Jurkat, Clone E6-1 (cell line): Measurements from ENCODE around the gene ANKH. TPM values are rescaled to one million over a fixed set of nuclear protein-coding genes. Genes with fewer than 3 reads are reported as not detected.
"Not testable (repeated sequence)": the region's sequence is repeated elsewhere in the genome, so short reads cannot be mapped to it uniquely, and the experiment has no call there.

Experiments used
- DNase-seq: peaks from one replicate; pipeline ENCODE4 v3.0.0-alpha.2; 2011; ENCODE audit warnings: low read depth, low spot score
- H3K4me3 ChIP-seq: 2 replicates; pipeline ENCODE4 v1.5.1; 2011; ENCODE audit warnings: mild to moderate bottlenecking, low read length, control low read depth, moderate library complexity
- polyA plus RNA-seq: library from polyadenylated mRNA; unstranded; fragments of >200 nt; gene quantifications from one replicate; pipeline ENCODE4 v1.2.1, GENCODE V29; 2012; ENCODE audit warnings: missing spikeins; ENCODE audit not compliant: insufficient read length, insufficient read depth

ANKH gene
- 90.1 TPM for polyA plus RNA-seq

GRCh38 chr5:14871214-14872069, at the start of gene ANKH:
ANKH (minus strand) TSS chr5:14871778; CDS start chr5:14871447, 331 bp downstream.
- H3K4me3 ChIP-seq: peak within 1 kb of the TSS; percentile 67
- DNase-seq: peak; percentile 42

DNA sequence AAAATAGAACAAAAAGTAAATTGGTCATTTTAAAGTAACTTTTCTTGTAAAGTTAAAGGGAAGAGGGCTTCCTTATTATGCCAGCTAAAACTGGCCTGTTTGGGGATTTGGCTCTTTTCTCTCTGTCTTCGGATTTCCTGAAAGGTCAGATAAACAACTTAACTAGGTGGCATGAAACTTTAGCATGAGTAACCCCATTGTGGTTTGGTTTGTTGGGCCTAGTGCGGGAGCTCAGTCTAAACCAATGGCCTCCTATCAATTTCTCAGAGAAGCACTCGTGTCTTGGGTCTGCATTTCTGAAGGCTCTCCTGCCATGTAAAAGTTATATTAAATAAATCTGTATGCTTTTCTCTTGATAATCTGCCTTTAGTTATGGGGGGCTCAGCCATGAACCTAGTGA, 48.5 kb upstream of the ANKH start:
- DNase-seq: no peak
- no peak overlapping the region for H3K4me3 ChIP-seq

- H3K4me3 ChIP-seq, DNase-seq: not testable (repeated sequence)
These were observed 47.5 kb upstream of the ANKH start for GRCh38 chr5:14919106-14919505.

- DNase-seq: no peak
- H3K4me3 ChIP-seq: no peak overlapping the region
These were observed 46.1 kb upstream of the ANKH start for GRCh38 chr5:14917719-14918118.

DNA sequence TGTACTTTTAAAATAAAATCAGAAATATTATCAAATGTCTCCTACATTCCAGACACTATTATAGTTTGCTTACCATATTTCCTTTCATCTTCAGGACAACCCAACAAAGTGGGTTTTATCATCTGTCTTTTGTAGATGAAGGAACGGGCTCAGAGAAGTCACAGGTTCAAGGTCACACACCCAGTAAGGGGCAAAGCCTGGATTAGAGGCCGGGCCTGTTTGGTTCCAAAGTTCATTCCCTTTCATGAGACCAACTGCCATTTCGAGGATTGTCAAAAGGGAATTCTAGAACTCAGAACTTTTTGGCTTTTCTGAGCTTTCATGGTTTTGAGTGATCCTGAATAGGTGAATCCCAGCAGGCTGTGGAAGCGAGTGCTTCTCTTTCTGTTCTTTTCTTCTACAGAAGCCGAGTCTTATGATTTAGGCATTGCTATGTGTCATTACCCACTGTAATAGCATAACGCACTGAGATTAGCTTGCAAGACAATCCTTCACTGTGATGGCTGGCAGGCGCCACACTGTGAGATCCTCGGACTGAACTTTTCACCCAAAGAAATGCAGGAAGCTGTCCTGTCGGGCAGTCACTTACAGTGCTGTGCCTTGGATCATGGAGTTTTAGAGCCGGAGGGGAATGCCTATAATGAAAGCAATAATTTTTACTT, 43.8 kb upstream of the ANKH start:
- DNase-seq: no peak
- H3K4me3 ChIP-seq: no peak overlapping the region

GRCh38 chr5:14914623-14915260, 43.2 kb upstream of the ANKH start:
- no peak overlapping the region for H3K4me3 ChIP-seq
- DNase-seq: no peak

- no peak for DNase-seq
- H3K4me3 ChIP-seq: no peak overlapping the region
These were observed 42.6 kb upstream of the ANKH start for GRCh38 chr5:14914193-14914592.

DNA sequence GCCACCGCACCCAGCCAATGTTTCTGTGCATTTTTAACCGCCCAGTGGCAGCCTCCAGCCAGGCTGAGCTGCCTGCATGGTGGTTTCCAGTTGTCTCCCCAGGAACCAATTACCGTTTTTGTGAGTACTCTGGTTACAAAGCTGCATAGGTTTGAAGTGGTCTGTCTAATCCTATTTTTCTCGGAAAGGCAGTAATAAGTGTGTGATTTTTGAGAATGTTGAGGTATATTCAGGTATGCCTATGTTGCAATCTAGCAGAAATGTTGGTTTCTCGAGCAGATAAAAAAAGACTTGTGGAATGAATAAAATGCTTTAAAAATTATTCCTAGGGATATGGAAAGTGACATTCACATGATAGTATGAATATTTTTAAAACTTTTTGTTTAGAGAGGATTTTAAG, 41.5 kb upstream of the ANKH start:
- no peak overlapping the region for H3K4me3 ChIP-seq
- DNase-seq: no peak

DNA sequence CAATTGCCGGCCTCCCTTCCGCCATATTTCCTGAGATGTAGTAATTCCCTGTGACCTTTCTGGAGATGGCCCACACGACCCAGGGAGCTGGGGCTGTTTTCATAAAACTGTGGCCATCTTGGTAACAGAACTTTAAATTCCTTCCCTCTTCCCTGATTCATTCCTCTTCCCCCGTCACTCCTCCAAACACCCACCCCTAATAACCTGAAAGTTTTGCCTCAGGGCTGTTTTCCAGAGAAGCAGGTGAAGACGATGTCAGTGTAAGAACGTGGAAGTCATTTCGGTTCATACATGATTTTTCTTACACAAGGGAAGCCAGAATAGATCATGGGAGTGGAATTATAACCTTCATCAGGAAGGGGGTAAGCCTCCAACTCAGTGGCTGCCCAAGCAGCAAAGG, 40.6 kb upstream of the ANKH start:
- H3K4me3 ChIP-seq: no peak overlapping the region
- DNase-seq: no peak

DNA sequence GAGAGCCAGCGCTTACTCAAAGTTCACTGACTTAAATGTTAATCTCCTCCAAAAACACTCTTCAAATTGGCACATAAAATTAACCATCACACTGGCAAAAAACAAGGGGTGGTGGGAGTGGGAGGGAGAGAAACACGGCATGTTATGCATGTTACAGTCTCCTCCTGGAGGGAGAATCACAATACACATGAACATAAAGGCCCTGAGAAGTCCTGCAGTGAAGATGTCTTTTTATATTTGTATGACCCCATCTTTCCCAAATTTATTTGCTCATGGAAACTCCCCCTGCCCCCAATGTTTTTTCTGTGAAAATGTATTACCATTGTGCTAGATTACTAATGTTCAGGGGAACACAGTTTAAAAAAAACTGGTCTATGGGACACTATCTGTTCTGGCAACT, 37.8 kb upstream of the ANKH start:
- DNase-seq: no peak

GRCh38 chr5:14908172-14908571, 36.6 kb upstream of the ANKH start:
- no peak for DNase-seq
- no peak overlapping the region for H3K4me3 ChIP-seq

More for the DNA sequence above, 37.8 kb upstream of the ANKH start:
- no peak overlapping the region for H3K4me3 ChIP-seq

- no peak overlapping the region for H3K4me3 ChIP-seq
- DNase-seq: no peak
These were observed 35.0 kb upstream of the ANKH start for GRCh38 chr5:14906628-14907027.

DNA sequence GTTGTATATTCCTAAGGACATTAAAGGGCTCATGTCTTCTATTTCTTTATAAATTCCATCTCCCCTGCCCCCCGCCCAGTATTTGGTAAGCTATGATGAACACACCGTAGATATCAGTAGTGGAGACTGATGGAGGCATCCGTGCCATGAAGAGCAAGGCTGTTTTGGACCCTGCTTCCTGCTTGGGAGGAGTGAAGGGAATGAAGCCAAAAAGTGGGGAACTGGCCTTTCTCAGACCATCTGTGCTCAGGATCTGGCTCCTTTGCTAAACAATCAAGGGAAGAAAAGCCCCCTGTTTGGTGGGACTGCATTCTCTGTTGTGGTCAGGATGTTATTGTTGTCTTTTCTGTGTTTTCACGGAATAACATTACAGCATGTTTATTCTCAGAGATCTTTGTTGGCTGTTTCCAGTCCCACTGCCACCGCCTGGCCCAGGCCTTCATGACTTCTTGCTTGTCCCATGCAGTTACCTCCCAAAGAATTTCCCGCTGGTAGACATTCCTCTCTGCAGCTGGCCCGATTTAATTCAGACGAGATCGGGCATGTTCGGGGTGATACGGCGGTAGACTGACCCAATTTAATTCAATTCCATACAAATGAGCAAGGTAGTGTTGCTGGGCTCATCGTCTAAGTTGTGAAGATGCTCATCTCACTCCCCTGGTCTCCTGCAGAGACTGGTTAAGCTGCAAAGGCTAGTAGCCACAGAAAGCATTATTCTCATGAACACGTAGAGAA, 31.4 kb upstream of the ANKH start:
- no peak for DNase-seq
- no peak overlapping the region for H3K4me3 ChIP-seq

DNA sequence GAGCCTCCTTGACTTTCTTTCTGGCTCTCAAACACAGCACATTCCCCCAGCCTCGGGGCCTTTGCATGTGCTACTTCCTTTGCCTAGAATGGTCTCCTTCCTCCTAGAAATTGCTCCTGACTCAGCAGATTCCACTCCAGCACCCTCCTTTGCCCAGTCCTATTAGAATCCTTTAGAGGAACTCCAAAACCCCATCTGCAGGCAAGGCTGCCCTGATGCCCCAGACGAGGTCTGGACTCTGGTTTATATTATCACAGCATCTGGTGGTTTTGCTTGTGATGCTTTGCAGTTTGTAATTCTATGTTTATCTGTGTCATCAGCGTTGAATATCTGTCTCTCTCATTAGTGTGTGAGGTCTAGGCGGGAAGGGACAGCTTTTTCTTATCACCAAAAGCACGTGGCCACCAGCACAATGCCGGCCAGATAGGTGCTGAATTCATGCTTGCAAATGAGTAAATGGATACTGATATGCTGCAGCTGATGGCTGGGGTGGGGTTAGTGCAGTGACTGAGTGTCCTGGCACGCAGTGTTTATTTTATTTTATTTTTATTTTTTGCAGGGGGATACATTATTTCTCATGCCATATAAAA, 30.0 kb upstream of the ANKH start:
- H3K4me3 ChIP-seq: no peak overlapping the region
- DNase-seq: no peak

GRCh38 chr5:14900693-14901461, 29.3 kb upstream of the ANKH start:
- DNase-seq: no peak
- H3K4me3 ChIP-seq: no peak overlapping the region

GRCh38 chr5:14896131-14896530, 24.6 kb upstream of the ANKH start:
- H3K4me3 ChIP-seq: no peak overlapping the region
- no peak for DNase-seq

DNA sequence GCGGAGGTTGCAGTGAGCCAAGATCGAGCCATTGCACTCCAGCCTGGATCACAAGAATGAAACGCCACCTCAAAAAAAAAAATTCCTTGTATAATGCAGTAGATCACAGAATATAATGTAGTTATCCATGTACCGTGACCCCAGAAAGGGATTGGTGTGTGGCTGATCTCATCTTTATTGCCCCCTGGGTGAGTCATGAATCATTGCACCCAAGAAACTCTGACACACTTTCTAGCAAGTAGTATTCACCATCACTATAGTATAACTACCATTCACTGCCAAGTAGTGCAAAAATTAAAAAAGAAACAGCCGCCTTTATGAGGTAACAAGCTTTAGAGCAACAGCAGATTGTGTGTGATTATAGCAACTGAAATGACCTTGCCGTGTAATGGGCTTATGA, 23.7 kb upstream of the ANKH start:
- H3K4me3 ChIP-seq: no peak overlapping the region
- DNase-seq: no peak

GRCh38 chr5:14894748-14895147, 23.2 kb upstream of the ANKH start:
- no peak for DNase-seq
- H3K4me3 ChIP-seq: no peak overlapping the region
